Skeletal muscle satellite cell (primary cell): ENCODE results near the gene GFRA1.

Experiments used
- H3K27me3 ChIP-seq: 2 replicates; pipeline ENCODE4 v1.7.0; 2013; ENCODE audit warnings: low read length; ENCODE audit not compliant: control insufficient read depth, insufficient read depth
- H3K36me3 ChIP-seq: 2 replicates; pipeline ENCODE4 v1.7.0; 2013; ENCODE audit warnings: mild to moderate bottlenecking, control low read depth, low read length; ENCODE audit not compliant: insufficient read depth
- H3K4me1 ChIP-seq: 2 replicates; pipeline ENCODE4 v1.7.0; 2013; ENCODE audit warnings: low read length; ENCODE audit not compliant: control insufficient read depth, insufficient read depth
- H3K4me2 ChIP-seq: 2 replicates; pipeline ENCODE4 v1.7.0; 2013; ENCODE audit warnings: mild to moderate bottlenecking, low read length
- H3K4me3 ChIP-seq: 2 replicates; pipeline ENCODE4 v1.7.0; 2013; ENCODE audit warnings: low read length
- H3K9ac ChIP-seq: 2 replicates; pipeline ENCODE4 v1.7.0; 2013; ENCODE audit warnings: mild to moderate bottlenecking, low read depth, low read length, moderate library complexity
- H3K9me3 ChIP-seq: replicated peaks from 2 replicates; pipeline ENCODE4 v1.7.0; 2013; ENCODE audit warnings: mild to moderate bottlenecking, control low read depth, low read length

GFRA1 gene

DNA sequence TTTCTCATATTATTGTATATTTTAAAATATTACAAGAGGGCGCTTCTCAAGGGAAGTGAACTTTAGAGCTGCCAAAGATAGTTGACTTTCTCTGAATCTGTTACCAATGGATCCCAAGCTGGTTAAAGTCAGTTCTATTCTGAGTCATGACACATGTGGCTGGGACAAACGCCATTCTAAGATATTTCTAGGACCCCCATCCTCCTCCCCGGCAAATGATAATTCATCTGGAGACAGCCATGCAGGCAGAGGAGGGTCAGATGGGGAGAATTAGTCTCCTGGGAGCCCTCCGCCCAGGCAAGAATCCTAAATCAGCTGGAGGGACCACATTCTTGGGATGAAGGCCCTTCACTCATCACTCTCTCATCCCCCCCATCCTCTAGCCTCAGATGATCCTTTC is 187.7 kb downstream of the GFRA1 start:
- Histone ChIP-seq H3K27me3 (no peaks in the 10 kb centered on the region), H3K4me3 (no peak overlapping the region), H3K36me3 (no peaks in the 10 kb centered on the region), H3K9me3 (no peaks in the 10 kb centered on the region), H3K4me2 (no peak overlapping the region), H3K9ac (no peak overlapping the region), H3K4me1 (peaks cover 9% of the 10 kb centered on the region)

DNA sequence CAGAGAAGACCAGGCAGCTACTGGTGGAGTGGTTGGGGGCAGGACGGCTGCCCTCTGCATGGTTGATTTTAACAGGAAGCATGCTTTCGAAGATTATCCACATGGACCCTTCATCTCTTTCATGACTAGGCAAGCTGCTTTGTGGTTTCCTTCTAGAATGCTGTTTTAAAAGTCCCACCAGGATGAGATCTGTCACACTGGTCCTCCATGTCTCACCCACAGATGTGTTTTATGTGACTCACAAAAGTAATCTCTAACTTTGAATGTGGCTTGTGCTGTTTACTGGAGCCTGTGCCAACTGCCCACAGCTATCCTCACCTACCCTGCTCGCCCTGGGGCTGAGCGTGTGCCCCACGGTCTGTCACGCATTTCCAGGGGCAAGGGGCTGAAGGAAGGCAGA is 188.8 kb downstream of the GFRA1 start:
- Histone ChIP-seq H3K9ac (no peak overlapping the region), H3K4me1 (peaks cover 9% of the 10 kb centered on the region), H3K27me3 (no peaks in the 10 kb centered on the region), H3K4me3 (no peak overlapping the region), H3K9me3 (no peaks in the 10 kb centered on the region), H3K4me2 (no peak overlapping the region), H3K36me3 (no peaks in the 10 kb centered on the region)

DNA sequence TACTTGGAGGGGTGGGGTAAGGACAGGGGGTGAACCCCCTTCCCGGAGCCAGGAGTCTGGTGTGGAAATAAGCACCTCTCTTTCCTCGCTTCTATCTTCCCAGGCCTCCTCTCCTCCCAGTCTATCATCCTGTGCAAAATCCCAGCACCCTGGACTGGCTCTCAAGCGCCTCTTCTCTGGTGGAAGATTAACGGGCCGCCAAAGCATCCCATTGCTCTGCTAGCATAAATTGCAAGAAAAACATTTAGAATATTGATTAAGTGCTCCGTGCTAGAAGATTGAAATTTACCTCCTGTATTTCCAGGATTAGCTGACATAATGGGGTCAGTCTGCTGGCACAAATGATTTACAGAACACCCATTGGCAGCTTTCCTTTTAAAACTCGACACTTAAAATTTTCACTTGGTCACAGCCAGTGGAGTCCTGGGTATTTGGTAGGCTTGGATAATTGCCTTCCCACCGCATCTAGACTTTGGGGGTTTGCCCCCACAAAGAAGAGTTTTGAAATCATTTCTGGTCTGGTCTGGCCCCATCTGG is 189.7 kb downstream of the GFRA1 start:
- H3K36me3 ChIP-seq: no peaks in the 10 kb centered on the region
- H3K9me3 ChIP-seq: no peaks in the 10 kb centered on the region
- H3K4me2 ChIP-seq: no peak overlapping the region
- H3K4me3 ChIP-seq: no peak overlapping the region
- H3K4me1 ChIP-seq: peaks cover 9% of the 10 kb centered on the region
- H3K27me3 ChIP-seq: no peaks in the 10 kb centered on the region
- no peak overlapping the region for H3K9ac ChIP-seq

- no peaks in the 10 kb centered on the region for H3K9me3 ChIP-seq
- H3K9ac ChIP-seq: no peak overlapping the region
- H3K4me2 ChIP-seq: no peak overlapping the region
- no peaks in the 10 kb centered on the region for H3K36me3 ChIP-seq
- peaks cover 9% of the 10 kb centered on the region for H3K4me1 ChIP-seq
- H3K27me3 ChIP-seq: no peaks in the 10 kb centered on the region
- no peak overlapping the region for H3K4me3 ChIP-seq
These were observed 190.2 kb downstream of the GFRA1 start for GRCh38 chr10:116082762-116083161.

- H3K4me3 ChIP-seq: no peak overlapping the region
- H3K4me1 ChIP-seq: peaks cover 9% of the 10 kb centered on the region
- no peak overlapping the region for H3K9ac ChIP-seq
- H3K27me3 ChIP-seq: no peaks in the 10 kb centered on the region
- H3K36me3 ChIP-seq: no peaks in the 10 kb centered on the region
- no peak overlapping the region for H3K4me2 ChIP-seq
- H3K9me3 ChIP-seq: no peaks in the 10 kb centered on the region
These were observed 190.8 kb downstream of the GFRA1 start for GRCh38 chr10:116082206-116082605.

- Histone ChIP-seq H3K4me2 (no peak overlapping the region), H3K9ac (no peak overlapping the region), H3K36me3 (no peaks in the 10 kb centered on the region), H3K9me3 (no peaks in the 10 kb centered on the region), H3K4me3 (no peak overlapping the region), H3K27me3 (no peaks in the 10 kb centered on the region), H3K4me1 (peaks cover 9% of the 10 kb centered on the region)
These were observed 192.5 kb downstream of the GFRA1 start for GRCh38 chr10:116080553-116080952.

DNA sequence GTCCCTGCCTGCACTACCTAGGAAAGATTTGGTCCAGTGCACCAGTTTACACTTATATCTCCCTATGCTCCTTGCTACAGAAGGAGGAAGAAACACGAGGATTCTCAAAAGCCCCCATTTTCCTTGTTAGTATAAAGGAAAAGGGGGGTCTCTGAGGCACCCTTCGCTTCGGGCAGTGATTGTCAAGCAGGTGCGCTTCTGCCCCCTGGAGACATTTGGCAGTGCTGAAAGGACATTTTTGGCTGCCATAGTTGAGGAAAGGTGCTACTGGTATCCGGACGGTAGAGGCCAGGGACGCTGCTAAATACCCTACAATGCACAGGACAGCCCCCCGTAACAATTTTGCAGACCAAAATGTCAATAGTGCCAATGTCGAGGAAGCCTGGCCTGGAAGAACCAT is 193.7 kb downstream of the GFRA1 start:
- peaks cover 9% of the 10 kb centered on the region for H3K4me1 ChIP-seq
- H3K4me2 ChIP-seq: no peak overlapping the region

DNA sequence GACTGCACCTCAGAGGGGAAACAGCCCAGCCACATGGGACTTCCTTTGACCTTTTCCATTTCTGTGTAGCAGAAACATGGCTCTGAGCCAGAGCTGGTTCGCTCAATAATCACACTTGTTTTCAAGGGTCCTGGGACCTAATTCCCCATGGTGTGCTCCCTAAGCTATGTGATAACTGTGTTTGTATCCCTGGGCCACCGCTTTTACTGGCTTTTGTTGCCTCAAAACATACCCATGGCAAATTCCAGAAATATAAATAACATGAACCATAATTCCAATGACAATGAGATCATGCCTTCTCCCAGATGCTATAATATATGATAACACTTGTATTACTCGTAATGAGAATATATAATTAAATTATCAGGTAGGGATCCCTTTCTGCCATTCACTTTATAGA is 196.4 kb downstream of the GFRA1 start:
- Histone ChIP-seq H3K4me3 (no peak overlapping the region), H3K9me3 (no peaks in the 10 kb centered on the region), H3K4me1 (peaks cover 9% of the 10 kb centered on the region), H3K9ac (no peak overlapping the region), H3K36me3 (no peaks in the 10 kb centered on the region), H3K4me2 (no peak overlapping the region), H3K27me3 (no peaks in the 10 kb centered on the region)

More for the DNA sequence above, 193.7 kb downstream of the GFRA1 start:
- Histone ChIP-seq H3K9me3 (no peaks in the 10 kb centered on the region), H3K27me3 (no peaks in the 10 kb centered on the region), H3K4me3 (no peak overlapping the region), H3K36me3 (no peaks in the 10 kb centered on the region), H3K9ac (no peak overlapping the region)

DNA sequence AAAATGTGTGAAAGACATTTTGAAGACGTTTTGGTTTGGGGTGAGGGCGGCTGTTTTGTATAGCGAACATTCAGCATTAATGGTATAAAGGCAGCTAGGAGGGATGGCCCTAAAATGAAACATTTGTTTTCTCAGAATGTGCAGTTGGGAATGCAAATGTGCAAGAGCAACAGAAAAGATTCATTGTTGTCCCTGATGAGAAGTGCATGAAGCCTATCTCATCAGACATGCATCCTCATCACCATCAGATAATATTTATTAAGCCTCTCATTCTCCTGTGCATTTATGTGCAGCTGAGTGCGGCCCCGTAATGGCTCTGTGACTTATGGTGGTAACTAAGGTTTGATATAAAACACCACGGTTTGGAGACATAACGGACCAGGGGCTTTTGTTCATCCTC is 199.5 kb downstream of the GFRA1 start:
- no peak overlapping the region for H3K4me3 ChIP-seq

GRCh38 chr10:116073001-116073400 is 200.0 kb downstream of the GFRA1 start:
- Histone ChIP-seq H3K9ac (no peak overlapping the region), H3K9me3 (no peaks in the 10 kb centered on the region), H3K36me3 (no peaks in the 10 kb centered on the region), H3K4me1 (no peaks in the 10 kb centered on the region), H3K27me3 (no peaks in the 10 kb centered on the region), H3K4me2 (no peak overlapping the region), H3K4me3 (no peak overlapping the region)

More for the DNA sequence above, 199.5 kb downstream of the GFRA1 start:
- H3K27me3 ChIP-seq: no peaks in the 10 kb centered on the region
- H3K9ac ChIP-seq: no peak overlapping the region
- no peaks in the 10 kb centered on the region for H3K36me3 ChIP-seq
- no peaks in the 10 kb centered on the region for H3K9me3 ChIP-seq
- no peaks in the 10 kb centered on the region for H3K4me1 ChIP-seq
- H3K4me2 ChIP-seq: no peak overlapping the region

DNA sequence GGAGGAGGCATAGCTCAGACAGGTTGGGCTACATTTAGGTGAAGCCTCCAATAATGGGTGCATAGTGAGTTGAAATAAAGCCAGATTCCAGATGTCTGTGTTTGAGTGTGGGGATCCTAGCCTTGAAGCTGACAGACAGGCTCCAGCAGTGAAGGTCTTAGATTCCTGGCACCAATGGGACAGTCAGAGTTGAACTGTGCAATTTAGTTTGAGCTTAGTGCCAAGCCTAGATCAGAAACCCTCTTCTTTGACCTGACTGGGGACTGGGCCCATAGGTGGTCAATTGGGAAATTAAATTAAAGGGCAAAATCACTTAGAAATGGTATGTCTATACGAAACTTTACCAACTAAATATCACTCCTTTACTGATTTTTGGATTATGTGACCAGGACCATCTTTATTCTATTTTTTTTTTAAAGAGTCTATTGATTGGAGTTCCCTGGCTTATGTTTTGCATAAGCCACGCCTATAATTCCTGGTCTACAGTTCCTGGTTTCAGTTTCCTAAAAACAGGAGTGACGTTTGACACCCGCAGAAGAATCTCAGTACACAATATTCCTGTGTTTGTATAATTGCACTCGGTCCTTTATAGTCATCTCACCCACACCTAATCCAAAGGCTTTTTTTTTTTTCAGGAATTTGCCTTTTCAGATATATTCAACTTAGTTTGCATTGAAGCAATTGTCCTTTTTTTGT is 201.4 kb downstream of the GFRA1 start:
- no peaks in the 10 kb centered on the region for H3K27me3 ChIP-seq

DNA sequence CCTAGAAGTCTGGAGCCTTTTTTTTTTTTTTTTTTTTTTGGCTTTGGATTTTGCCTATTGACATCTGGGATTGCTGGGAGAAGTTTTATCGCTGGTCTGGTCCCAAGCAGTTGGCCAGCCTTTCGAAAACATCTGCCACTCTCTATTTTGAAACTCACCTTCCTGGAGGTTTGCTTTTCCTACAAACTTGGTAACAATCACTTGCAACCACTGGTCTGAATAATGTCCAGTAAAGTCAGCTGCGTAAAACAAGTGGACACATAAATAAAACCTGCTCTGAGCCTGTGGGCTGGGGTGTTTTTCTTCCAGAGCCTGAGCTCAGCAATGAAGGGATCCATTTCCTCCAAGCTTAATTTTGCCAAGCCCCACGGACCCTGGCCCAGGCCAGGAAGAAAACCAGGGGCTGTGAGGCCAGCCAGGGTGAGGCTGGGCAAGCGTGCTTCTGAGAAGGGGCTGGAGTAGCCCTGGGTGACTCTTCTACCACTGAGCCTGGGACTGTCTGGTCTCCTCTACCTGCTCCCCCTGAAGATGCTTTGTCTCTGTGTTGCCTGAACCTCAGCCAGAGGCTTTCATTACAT is 202.2 kb downstream of the GFRA1 start:
- no peak overlapping the region for H3K4me3 ChIP-seq
- no peaks in the 10 kb centered on the region for H3K9me3 ChIP-seq

More for the DNA sequence above, 201.4 kb downstream of the GFRA1 start:
- Histone ChIP-seq H3K36me3 (no peaks in the 10 kb centered on the region), H3K4me3 (no peak overlapping the region), H3K4me2 (no peak overlapping the region), H3K4me1 (no peaks in the 10 kb centered on the region), H3K9me3 (no peaks in the 10 kb centered on the region), H3K9ac (no peak overlapping the region)

More for the DNA sequence above, 202.2 kb downstream of the GFRA1 start:
- Histone ChIP-seq H3K27me3 (no peaks in the 10 kb centered on the region), H3K36me3 (no peaks in the 10 kb centered on the region), H3K4me2 (no peak overlapping the region), H3K4me1 (no peaks in the 10 kb centered on the region), H3K9ac (no peak overlapping the region)
